Type B pancreatic cell (in vitro differentiated cells): ENCODE measurements around the gene NOG. TPM values are rescaled to one million over a fixed set of nuclear protein-coding genes. Genes with fewer than 3 reads are reported as not detected.

Experiments used
- DNase-seq: peaks from one replicate; pipeline ENCODE4 v3.0.0; 2021; ENCODE audit warnings: mixed read lengths; ENCODE audit not compliant: unreplicated experiment; ENCODE audit errors: extremely low spot score
- H3K27ac Mint-ChIP-seq: 2 replicates; pipeline ENCODE4 v1.8.0; 2021; ENCODE audit warnings: mild to moderate bottlenecking, mixed read lengths
- H3K27me3 Mint-ChIP-seq: 2 replicates; pipeline ENCODE4 v1.8.0; 2021; ENCODE audit warnings: mixed read lengths
- H3K36me3 Mint-ChIP-seq: 2 replicates; pipeline ENCODE4 v1.8.0; 2021; ENCODE audit warnings: mixed read lengths
- H3K4me1 Mint-ChIP-seq: one replicate; pipeline ENCODE4 v1.8.0; 2021; ENCODE audit warnings: mixed read lengths; ENCODE audit not compliant: unreplicated experiment
- H3K4me3 Mint-ChIP-seq: 2 replicates; pipeline ENCODE4 v1.8.0; 2021; ENCODE audit warnings: mild to moderate bottlenecking, mixed read lengths
- H3K9me3 Mint-ChIP-seq: 2 replicates; pipeline ENCODE4 v1.8.0; 2021; ENCODE audit warnings: mixed read lengths
- total RNA-seq: library from RNA; stranded (reverse); gene quantifications from 2 replicates; pipeline ENCODE4 v1.2.1, GENCODE V29; 2021; ENCODE audit warnings: low replicate concordance
- TF ChIP-seq, protein P1 (sequence below): fragments of 200-600 bp; sonication (generic); conservative IDR thresholded peaks from 2 replicates; pipeline ENCODE4 v1.5.0; 2021; ENCODE audit warnings: antibody characterized with exemption, mild to moderate bottlenecking

Gene NOG
- total RNA-seq, 1 donor from 2014 or later = 13.7 TPM

DNA sequence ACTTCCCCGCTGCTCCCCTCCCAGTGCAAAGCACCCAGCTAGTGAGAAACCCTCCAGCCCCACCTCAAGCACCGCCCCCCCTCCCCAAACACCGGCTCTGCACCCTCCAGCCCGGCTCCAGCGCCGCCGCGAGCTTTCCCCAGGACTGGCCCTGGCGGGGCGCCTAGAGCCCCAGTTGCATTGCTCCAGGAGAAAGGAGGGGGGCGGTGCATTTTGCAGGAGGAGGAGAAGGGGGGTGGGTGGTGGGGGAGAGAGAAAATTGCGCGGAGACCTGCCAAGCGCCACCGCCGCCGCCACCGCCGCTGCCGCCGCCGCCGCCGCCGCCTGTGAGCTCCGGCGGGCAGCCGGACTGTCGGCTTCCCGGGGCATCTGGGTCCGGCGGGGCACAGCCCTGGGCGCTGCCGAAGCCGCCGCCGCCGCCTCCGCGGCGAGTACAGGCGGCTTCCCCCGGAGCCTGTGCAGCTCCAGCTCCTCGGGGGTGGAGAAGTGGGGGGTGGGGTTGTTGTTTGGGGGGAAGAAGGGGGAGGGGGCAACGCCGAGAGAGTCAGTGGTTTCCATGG lies 333 bp upstream of the NOG start:
- Mint-ChIP-seq H3K4me3 (peak overlapping the region; percentile 89), H3K27me3 (peaks cover 67% of the 10 kb centered on the region), H3K9me3 (no peaks in the 10 kb centered on the region), H3K4me1 (peaks cover 11% of the 10 kb centered on the region), H3K36me3 (no peaks in the 10 kb centered on the region), H3K27ac (peak overlapping the region; percentile 43)
- TF ChIP-seq, protein P1, sequence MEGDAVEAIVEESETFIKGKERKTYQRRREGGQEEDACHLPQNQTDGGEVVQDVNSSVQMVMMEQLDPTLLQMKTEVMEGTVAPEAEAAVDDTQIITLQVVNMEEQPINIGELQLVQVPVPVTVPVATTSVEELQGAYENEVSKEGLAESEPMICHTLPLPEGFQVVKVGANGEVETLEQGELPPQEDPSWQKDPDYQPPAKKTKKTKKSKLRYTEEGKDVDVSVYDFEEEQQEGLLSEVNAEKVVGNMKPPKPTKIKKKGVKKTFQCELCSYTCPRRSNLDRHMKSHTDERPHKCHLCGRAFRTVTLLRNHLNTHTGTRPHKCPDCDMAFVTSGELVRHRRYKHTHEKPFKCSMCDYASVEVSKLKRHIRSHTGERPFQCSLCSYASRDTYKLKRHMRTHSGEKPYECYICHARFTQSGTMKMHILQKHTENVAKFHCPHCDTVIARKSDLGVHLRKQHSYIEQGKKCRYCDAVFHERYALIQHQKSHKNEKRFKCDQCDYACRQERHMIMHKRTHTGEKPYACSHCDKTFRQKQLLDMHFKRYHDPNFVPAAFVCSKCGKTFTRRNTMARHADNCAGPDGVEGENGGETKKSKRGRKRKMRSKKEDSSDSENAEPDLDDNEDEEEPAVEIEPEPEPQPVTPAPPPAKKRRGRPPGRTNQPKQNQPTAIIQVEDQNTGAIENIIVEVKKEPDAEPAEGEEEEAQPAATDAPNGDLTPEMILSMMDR = no peak
- DNase-seq = peak; percentile 76

- Mint-ChIP-seq H3K4me1 (peaks cover 21% of the 10 kb centered on the region), H3K27me3 (peaks cover 67% of the 10 kb centered on the region), H3K27ac (no peak overlapping the region), H3K9me3 (no peaks in the 10 kb centered on the region), H3K4me3 (peak overlapping the region; percentile 84), H3K36me3 (no peaks in the 10 kb centered on the region)
- TF ChIP-seq, protein P1 = no peak
- peak; percentile 75 for DNase-seq
These were observed 1.0 kb downstream of the NOG start for GRCh38 chr17:56594320-56595107.

GRCh38 chr17:56595108-56595418 lies 1.6 kb downstream of the NOG start:
- Mint-ChIP-seq H3K27me3 (peaks cover 65% of the 10 kb centered on the region), H3K9me3 (no peaks in the 10 kb centered on the region), H3K27ac (no peak overlapping the region), H3K4me1 (peaks cover 21% of the 10 kb centered on the region), H3K36me3 (no peaks in the 10 kb centered on the region), H3K4me3 (peak overlapping the region; percentile 84)
- DNase-seq = no peak
- TF ChIP-seq, protein P1 = no peak

DNA sequence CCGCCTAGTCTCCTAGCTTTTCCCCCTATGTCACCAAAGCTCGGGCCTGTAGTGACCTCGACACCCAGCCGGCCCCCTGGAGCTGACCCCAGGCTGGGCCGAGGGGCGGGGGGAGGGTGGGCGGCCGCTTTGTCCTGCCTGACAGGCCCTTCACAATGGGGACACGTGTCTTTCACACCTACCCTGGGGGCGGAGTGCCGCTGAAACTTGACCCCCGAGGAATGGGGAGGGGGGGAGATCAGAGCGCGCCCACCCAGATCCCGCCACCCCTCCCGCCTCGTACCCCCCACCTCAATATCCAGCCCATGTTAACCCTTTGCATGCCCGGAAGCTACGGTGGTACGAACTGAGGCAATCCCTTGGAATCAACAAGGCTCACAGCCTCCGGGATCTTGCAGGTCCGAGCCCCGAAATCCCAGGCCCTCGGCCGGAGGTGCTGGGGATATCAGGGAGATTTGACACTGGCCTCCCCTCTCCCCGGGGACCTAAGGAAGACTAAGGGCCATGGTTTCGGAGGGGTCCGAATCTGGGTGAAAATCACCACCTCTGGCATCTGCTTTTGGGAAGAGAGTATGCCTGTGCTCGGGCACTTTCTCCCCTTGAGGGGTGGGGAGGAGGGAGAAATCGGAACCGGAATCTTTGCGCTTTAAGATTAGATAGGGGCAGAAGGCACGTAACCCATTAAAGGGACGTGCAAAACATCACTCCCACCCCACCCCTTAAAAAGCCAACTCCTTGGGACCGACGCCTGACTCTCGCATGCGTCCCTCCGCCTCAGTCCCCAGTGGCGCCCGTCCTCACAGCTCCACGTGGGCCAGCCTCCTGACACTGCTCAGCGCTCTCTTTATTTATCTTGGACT lies 2.6 kb downstream of the NOG start:
- Mint-ChIP-seq H3K9me3 (no peaks in the 10 kb centered on the region), H3K27ac (peak overlapping the region; percentile 13), H3K4me1 (peaks cover 21% of the 10 kb centered on the region), H3K36me3 (no peaks in the 10 kb centered on the region), H3K27me3 (peaks cover 62% of the 10 kb centered on the region), H3K4me3 (peak overlapping the region; percentile 86)
- no peak for DNase-seq
- TF ChIP-seq, protein P1 = no peak

- H3K27me3 Mint-ChIP-seq = peaks cover 58% of the 10 kb centered on the region
- H3K4me1 Mint-ChIP-seq = peaks cover 20% of the 10 kb centered on the region
- TF ChIP-seq, protein P1 = no peak
- peak overlapping the region; percentile 87 for H3K4me3 Mint-ChIP-seq
- H3K36me3 Mint-ChIP-seq = no peaks in the 10 kb centered on the region
- H3K27ac Mint-ChIP-seq = peak overlapping the region; percentile 65
- H3K9me3 Mint-ChIP-seq = no peaks in the 10 kb centered on the region
- no peak for DNase-seq
These were observed 3.4 kb downstream of the NOG start for GRCh38 chr17:56596691-56597494.
